Endodermal cell (in vitro differentiated cells): ENCODE results near the gene ADCY10. TPM values are rescaled to one million over a fixed set of nuclear protein-coding genes. Genes with fewer than 3 reads are reported as not detected.
"Not testable (repeated sequence)": the region's sequence is repeated elsewhere in the genome, so short reads cannot be mapped to it uniquely, and the experiment has no call there.

Experiments used
- DNase-seq: peaks from one replicate; pipeline ENCODE4 v3.0.0-alpha.2; 2017
- H3K27ac ChIP-seq: 2 replicates; pipeline ENCODE4 v1.5.1; 2013; ENCODE audit warnings: mild to moderate bottlenecking, low read depth, low read length, moderate library complexity
- H3K27me3 ChIP-seq: 2 replicates; pipeline ENCODE4 v1.6.1; 2013; ENCODE audit warnings: mild to moderate bottlenecking, low read length, moderate library complexity; ENCODE audit not compliant: insufficient read depth, control insufficient read depth, poor library complexity, severe bottlenecking
- H3K36me3 ChIP-seq: 2 replicates; pipeline ENCODE4 v1.7.0; 2013; ENCODE audit warnings: mild to moderate bottlenecking, low read length, moderate library complexity; ENCODE audit not compliant: control insufficient read depth, insufficient read depth
- H3K4me1 ChIP-seq: one replicate; pipeline ENCODE4 v1.7.0; 2013; ENCODE audit warnings: low read length; ENCODE audit not compliant: control insufficient read depth, insufficient read depth
- H3K4me3 ChIP-seq: 2 replicates; pipeline ENCODE4 v1.5.1; 2013; ENCODE audit warnings: mild to moderate bottlenecking, low read length, moderate library complexity
- H3K9ac ChIP-seq: 2 replicates; pipeline ENCODE4 v1.6.1; 2013; ENCODE audit warnings: mild to moderate bottlenecking, low read length, moderate library complexity; ENCODE audit not compliant: poor library complexity, severe bottlenecking; ENCODE audit errors: extremely low read depth
- H3K9me3 ChIP-seq: 2 replicates; pipeline ENCODE4 v1.6.1; 2013; ENCODE audit warnings: mild to moderate bottlenecking, low read length, moderate library complexity; ENCODE audit not compliant: control insufficient read depth
- H3K27ac Mint-ChIP-seq: 2 replicates; pipeline ENCODE4 v1.8.0; 2020; ENCODE audit warnings: mixed read lengths
- H3K27me3 Mint-ChIP-seq: 2 replicates; pipeline ENCODE4 v1.8.0; 2021; ENCODE audit warnings: mild to moderate bottlenecking, mixed read lengths; ENCODE audit not compliant: insufficient read depth
- H3K36me3 Mint-ChIP-seq: 2 replicates; pipeline ENCODE4 v1.8.0; 2020; ENCODE audit warnings: low read depth, mixed read lengths
- H3K4me1 Mint-ChIP-seq: 2 replicates; pipeline ENCODE4 v1.8.0; 2020; ENCODE audit warnings: mixed read lengths
- H3K4me3 Mint-ChIP-seq: 2 replicates; pipeline ENCODE4 v1.8.0; 2020; ENCODE audit warnings: mild to moderate bottlenecking, moderate library complexity, mixed read lengths
- H3K9me3 Mint-ChIP-seq: 2 replicates; pipeline ENCODE4 v1.8.0; 2020; ENCODE audit warnings: mild to moderate bottlenecking, mixed read lengths
- CTCF ChIP-seq: fragments of 200-600 bp; sonication (generic); conservative IDR thresholded peaks from 2 replicates; pipeline ENCODE4 v1.5.0; 2021; ENCODE audit warnings: antibody characterized with exemption, mild to moderate bottlenecking
- WGBS, 2 experiments: methylation state at CpG; one replicate each; pipeline versions ENCODE4 v1.1.5 to v1.1.7; 2013; ENCODE audit warnings: missing lambda C conversion rate in 2 of 2, mixed read lengths in 1 of 2; ENCODE audit not compliant: insufficient coverage in 1 of 2, insufficient read length in 1 of 2; 5-methylcytosine and 5-hydroxymethylcytosine counted together
- total RNA-seq, 2 donors: library from RNA; stranded (reverse); fragmentation: NEBNext Ultra II Directional in 1 of 2; extraction: Animal tissue kit (Norgen Biotek cat#: 25700) in 1 of 2; gene quantifications; 2 replicates in 1 of 2; 3 replicates in 1 of 2; pipeline ENCODE4 v1.2.1, GENCODE V29; 2021

The ADCY10 gene
- total RNA-seq, 2 donors from 2014 or later: 0.13 TPM; not detected in 1

- no peak for TF ChIP-seq CTCF
- no peaks in the 10 kb centered on the region for H3K36me3 Mint-ChIP-seq
- WGBS, 2 experiments: 97 to 100% methylated on average over 6 to 9 of the region's 9 CpGs
- no peak overlapping the region for H3K27ac Mint-ChIP-seq
- no peaks in the 10 kb centered on the region for H3K27me3 Mint-ChIP-seq
- no peaks in the 10 kb centered on the region for H3K36me3 ChIP-seq
- H3K9ac ChIP-seq: no peak overlapping the region
- no peaks in the 10 kb centered on the region for H3K4me1 Mint-ChIP-seq
- DNase-seq: no peak
- no peaks in the 10 kb centered on the region for H3K27me3 ChIP-seq
- no peaks in the 10 kb centered on the region for H3K4me1 ChIP-seq
- H3K27ac ChIP-seq: no peak overlapping the region
- H3K9me3 Mint-ChIP-seq: no peaks in the 10 kb centered on the region
- no peak overlapping the region for H3K4me3 Mint-ChIP-seq
- no peak overlapping the region for H3K4me3 ChIP-seq
- no peaks in the 10 kb centered on the region for H3K9me3 ChIP-seq
Observed at GRCh38 chr1:167898578-167899222, 15.2 kb downstream of the ADCY10 start.

- H3K36me3 ChIP-seq: no peaks in the 10 kb centered on the region
- Mint-ChIP-seq H3K4me3 (no peak overlapping the region), H3K9me3 (no peaks in the 10 kb centered on the region), H3K27ac (no peak overlapping the region), H3K36me3 (no peaks in the 10 kb centered on the region), H3K27me3 (no peaks in the 10 kb centered on the region), H3K4me1 (no peaks in the 10 kb centered on the region)
- TF ChIP-seq CTCF: no peak
- H3K9ac ChIP-seq: no peak overlapping the region
- H3K4me1 ChIP-seq: no peaks in the 10 kb centered on the region
- H3K4me3 ChIP-seq: no peak overlapping the region
- 88 to 100% methylated on average over 1 to 2 of the region's 2 CpGs for WGBS, 2 experiments
- no peaks in the 10 kb centered on the region for H3K9me3 ChIP-seq
- no peak overlapping the region for H3K27ac ChIP-seq
- DNase-seq: no peak
- H3K27me3 ChIP-seq: no peaks in the 10 kb centered on the region
Observed at GRCh38 chr1:167893798-167894197, 20.1 kb downstream of the ADCY10 start.

- Histone ChIP-seq H3K9me3 (no peaks in the 10 kb centered on the region), H3K4me3 (no peak overlapping the region), H3K9ac (no peak overlapping the region), H3K4me1 (no peaks in the 10 kb centered on the region), H3K36me3 (no peaks in the 10 kb centered on the region), H3K27me3 (no peaks in the 10 kb centered on the region), H3K27ac (no peak overlapping the region)
- H3K4me3 Mint-ChIP-seq: no peak overlapping the region
- H3K27ac Mint-ChIP-seq: no peak overlapping the region
- H3K27me3 Mint-ChIP-seq: no peaks in the 10 kb centered on the region
- H3K9me3 Mint-ChIP-seq: peaks cover 11% of the 10 kb centered on the region
- no peak for TF ChIP-seq CTCF
- peaks cover 13% of the 10 kb centered on the region for H3K36me3 Mint-ChIP-seq
- no peak for DNase-seq
- no peaks in the 10 kb centered on the region for H3K4me1 Mint-ChIP-seq
Observed at GRCh38 chr1:167890400-167890799, 23.5 kb downstream of the ADCY10 start.

GRCh38 chr1:167887187-167887586, 26.7 kb downstream of the ADCY10 start:
- Mint-ChIP-seq H3K9me3 (peaks cover 17% of the 10 kb centered on the region), H3K36me3 (peaks cover 19% of the 10 kb centered on the region)
- H3K9me3 ChIP-seq, H3K4me1 Mint-ChIP-seq, H3K36me3 ChIP-seq, H3K4me1 ChIP-seq, H3K27me3 ChIP-seq, H3K27ac ChIP-seq, DNase-seq, H3K4me3 ChIP-seq, H3K9ac ChIP-seq, H3K27ac Mint-ChIP-seq, H3K27me3 Mint-ChIP-seq, H3K4me3 Mint-ChIP-seq: not testable (repeated sequence)
- WGBS, 2 experiments: 83 to 100% methylated on average over 1 of the region's 2 CpGs
